ENCODE results near the gene PPP1R13B.

The PPP1R13B gene

DNA sequence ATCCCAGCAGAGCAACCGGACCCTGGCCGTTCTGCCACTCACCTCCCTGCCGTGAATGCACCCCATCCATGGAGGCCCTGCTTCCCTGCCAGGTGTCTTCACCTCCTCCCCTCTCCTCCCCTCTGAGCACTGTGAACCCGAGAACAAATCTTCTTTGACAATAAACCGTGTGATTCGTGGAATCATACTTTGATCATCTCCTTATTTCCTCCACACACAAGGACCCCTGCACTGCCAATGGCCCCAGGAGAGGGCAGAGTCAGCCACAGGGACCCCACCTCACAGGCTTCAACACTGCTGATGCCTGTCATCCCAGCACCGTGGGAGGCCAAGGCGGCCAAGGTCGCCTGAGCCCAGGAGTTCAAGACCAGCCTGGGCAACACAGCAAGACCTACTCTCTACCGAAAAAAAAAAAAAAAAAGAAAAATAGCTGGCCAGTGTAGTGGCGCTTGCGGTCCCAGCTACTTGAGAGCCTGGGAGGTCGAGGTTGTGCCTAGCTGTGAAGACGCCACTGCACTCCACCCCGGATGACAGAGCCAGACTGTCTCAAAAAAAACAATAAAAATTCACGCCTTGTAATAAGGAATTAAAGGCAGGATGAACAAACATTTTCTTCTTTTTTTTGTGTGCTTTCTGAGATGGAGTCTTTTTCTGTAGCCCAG, 133.2 kb downstream of the PPP1R13B start:
- no peak for DNase-seq (ENCODE audit: low spot score)

GRCh38 chr14:103713304-103714062, 133.9 kb downstream of the PPP1R13B start:
- DNase-seq (ENCODE audit: low spot score), result peak; percentile 48

DNA sequence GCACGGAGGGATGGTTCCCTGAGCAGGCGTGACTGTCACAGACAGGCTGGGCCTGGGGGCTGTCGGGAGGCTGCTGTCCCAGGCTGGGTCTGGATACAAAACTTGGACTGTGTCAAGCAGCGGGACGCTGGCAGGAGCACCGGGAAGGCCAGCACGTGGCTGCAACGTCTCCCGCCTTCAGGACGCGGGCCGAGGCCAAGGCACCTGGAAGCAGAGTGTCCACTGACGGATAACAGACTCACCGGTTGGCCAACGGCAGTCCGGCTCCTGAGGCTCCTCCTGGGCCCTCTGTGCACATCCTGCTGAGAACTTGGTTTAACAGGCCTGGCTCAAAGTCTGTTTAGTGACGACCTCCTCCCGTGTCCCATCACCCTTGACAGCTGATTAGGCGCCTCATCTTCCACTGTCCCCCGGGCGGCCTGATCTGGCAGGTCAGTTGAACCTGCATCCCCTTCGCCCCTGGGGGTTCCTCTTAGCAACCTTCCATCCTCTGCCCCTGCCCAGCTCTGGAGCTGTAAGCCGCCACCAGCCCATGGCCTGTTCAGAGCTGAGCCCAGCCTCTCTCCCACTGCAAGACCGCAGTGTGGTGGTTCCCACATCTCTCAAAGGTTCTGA, 134.6 kb downstream of the PPP1R13B start:
- DNase-seq (ENCODE audit: low spot score), result no peak

DNA sequence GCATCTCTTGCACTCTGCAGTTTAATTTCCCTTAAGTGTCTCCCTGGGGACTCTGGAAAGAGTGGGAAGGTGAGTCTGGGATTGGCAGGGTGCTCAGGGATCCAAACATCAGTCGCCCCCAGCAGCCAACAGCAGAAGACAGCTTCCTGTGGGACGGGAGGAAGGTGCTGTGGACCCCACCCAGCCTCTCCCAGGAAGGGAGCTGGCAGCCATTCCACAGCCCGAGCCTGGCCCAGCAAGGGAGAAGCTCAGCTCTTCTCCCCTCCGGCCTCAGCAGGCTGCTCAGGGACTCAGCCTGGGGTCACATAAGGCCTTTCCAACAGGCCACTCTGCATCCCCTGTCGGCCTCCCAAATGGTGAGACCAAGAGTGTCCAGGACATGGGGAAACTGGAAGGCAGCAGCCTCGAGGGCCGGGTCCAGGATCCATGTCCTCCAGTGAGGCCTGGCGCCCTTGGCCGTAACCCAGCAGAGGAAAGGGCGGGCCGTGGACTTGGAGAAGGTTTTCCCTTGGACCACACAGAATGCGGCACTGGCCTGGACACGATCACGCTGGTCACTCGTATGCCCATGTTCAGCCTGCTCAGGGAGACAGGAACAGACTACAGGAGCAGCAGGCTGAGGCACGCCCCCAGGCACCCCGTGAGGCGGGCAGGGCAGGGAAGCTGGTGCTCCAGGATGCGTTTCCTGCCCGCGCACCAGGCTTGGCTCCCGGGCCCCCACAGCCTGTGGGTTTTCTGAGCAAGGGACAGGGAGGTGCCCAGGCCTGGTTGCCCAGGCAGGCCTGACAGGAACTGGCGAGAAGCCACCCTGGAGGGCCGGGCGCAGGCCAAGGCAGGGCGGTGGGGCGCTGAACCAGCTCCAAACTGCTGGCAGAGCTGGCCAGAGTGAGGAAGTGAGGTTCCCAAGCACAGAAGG, 135.6 kb downstream of the PPP1R13B start:
- peak; percentile 39 for DNase-seq (ENCODE audit: low spot score)

GRCh38 chr14:103710771-103711377, 136.5 kb downstream of the PPP1R13B start:
- no peak for DNase-seq (ENCODE audit: low spot score)

DNA sequence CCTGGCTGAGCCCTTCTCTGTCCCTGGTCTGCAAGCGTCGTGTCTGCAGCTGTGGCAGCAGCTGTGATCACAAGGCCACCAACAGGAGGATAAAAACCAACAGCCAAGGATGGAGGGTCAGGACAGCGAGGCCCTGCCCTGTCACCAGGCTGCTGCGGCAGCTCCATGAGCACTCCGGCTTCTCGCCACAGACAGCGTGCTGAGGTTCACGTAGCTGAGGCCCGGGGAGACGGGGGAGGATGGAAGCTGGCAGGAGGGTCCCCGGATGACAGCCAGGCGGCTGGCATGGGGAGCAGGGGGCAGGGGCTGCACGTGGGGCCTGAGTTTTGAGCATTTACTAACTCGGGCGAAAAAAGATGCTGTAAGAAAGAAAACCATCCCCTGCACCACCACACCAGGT, 137.6 kb downstream of the PPP1R13B start:
- no peak for DNase-seq (ENCODE audit: low spot score)

- no peak for DNase-seq (ENCODE audit: low spot score)
These were observed 138.6 kb downstream of the PPP1R13B start for GRCh38 chr14:103708750-103709187.

DNA sequence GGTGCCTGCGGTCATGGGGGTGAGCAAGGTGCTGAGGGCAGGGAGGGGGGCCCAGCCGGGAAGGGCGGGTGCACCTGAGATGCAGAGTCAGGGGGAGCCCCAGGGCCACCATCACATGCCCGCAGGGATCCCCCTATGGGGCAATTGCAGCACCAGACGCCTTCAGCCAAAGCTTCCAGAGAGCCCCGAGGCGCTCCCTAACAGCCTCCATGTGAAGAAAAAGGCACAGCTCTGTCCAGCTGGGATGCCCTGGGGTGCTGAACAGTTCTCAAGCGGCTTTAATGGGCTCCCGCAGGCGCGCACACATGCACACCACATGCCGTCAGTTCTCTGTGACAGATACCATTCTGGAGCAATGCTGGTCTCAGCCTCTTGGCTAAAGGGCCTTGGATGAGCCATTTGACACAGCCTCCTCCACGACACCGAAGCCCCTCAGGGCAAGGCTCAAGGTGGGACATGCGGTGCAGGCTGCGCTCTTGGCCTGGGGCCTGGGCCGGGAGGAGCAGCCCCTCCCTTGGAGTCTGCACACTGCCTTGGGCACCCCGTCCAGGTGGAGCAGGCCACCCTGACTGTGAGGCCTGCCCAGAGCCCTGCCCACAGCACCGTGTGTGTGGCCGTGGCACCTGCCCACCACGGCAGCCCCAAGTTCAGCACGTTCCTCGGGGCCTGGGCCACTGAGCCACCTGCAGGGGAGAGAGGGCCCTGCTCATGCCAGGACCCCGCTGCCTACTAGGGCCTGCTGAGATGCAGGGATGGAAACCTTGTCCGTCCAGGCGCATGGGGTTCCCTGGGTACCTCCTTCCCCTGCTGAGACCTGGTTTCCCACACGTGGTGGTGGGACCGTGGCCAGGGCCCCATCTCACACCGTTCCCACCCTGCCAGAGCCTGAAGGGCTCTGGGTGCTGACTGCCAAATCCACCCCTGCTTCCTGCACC, 139.8 kb downstream of the PPP1R13B start:
- no peak for DNase-seq (ENCODE audit: low spot score)

GRCh38 chr14:103706551-103707328, 140.6 kb downstream of the PPP1R13B start:
- no peak for DNase-seq (ENCODE audit: low spot score)

DNA sequence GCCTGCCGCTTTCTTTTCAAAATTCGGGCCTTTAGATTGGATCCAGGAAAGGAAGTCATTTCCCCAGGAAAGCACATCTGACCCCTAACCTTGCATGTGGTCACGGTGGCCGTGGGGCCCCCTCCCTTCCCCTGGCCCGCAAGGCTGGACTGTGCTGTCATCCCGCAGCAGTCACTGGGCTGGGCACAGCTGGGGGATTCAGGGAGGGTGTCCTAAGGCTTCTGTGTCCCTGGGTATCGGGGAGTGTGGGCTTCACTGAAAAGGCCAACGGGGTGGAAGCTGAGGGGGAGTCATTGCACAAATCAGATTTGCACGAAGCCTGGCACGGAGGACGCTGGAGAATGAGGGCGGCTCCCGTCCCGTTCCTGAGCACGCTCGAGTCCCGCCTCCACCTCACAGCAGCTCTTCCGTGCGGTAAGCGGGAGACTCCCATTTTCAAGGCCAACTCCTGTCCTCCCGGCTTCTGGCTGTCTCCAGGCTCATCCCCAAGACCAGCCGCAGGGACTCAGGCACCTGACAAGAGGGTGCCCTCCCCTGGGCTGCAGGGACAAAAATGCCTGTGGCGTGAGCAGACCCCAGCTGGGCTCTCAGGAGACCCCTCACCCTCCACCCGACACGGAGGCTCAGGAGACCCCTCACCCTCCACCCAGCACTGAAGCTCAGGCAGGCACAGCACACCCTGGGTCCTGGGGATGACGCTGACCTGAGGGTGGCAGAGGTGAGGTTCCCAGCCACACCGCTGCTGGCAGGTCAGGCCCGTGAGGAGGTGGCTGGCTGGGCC, 141.7 kb downstream of the PPP1R13B start:
- no peak for DNase-seq (ENCODE audit: low spot score)

GRCh38 chr14:103705118-103705503, 142.3 kb downstream of the PPP1R13B start:
- DNase-seq (ENCODE audit: low spot score), result no peak

- DNase-seq (ENCODE audit: low spot score), result no peak
These were observed 142.7 kb downstream of the PPP1R13B start for GRCh38 chr14:103704708-103705107.

DNA sequence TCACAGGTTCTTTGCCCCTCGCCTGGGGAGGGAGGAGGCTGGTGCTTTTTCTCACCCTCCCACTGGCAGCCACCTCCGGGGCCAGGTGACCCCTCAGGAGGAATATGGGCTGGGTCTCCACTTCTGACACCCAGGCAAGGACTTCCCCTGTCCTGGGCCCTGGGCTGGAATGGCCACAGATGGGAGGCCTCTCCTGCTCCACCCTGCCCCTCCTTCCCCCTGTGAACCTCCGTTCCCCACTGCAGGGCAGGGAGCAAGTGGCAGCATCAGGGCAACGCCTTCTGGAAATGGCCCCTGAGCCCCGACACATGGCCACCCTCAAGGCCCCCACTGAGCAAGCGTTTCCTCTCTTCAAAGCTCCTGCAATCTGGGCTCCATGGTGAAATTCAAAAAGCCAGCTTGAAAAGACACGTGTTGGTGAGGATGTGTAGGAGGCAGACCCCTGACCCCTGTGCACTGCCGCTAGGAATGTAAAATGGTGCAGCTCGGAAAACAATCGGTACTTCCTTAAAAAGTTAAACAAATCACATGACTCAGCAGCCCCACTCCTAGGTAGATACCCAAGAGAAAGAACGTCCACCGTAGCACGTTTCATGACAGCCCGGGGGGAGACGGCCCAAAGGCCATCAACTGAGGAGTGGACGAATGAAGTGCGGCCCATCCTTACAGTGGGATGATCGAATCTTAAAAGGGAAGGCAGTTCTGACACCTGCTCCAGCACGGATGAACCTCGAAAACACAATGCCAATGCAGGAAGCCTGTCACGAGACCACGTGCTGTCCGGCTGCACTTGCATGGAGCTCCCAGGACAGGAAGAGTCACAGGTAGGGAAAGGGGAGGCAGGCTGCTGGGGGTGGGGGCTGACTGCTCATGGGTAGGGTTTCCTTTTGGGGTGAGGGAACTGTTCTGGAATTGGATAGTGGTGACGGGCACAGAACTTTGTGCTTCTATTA, 143.7 kb downstream of the PPP1R13B start:
- DNase-seq (ENCODE audit: low spot score), result no peak

DNA sequence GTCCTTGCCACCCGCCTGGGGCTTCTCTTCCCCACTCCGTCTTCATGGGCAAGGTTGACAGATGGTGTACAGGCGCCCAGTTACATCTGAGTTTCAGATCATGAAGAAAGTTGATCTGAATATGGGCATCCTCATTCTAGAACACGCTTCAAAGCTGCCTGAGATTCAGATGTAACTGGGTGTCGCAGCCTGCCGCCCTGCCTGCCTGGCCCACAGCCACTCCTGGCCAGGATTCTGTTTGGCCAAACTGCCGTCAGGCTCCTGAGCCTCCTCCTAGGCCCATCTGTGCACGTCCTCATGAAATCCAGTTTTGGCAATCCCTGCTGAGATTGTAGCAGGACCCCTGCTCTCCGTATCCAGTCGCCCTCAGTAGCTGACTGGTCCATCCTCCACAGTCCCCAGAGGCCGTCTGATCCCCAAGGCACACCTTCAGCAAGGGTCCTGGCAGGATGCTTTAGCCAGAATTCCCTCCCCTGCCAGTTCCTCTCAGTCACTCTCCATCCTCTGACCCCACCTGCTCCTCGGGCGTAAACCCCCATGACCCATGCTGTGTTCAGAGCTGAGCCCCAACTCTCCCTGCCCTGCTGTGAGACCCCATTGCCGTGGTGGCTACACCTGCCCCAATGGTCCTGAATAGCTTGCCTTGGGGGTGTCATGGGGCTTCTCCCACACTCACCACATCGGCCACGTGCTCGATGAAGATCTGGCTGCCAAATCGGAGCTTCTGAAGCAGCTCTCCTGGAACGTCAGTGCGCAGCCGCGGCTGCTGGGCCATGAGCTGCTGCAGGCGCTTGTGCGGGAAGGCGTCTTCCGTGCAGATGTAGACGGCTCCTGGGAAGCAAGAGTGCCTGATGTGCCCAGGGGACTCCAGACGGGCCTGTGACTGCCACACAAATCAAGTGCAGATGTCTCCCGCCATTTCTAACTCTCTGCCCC, 144.6 kb downstream of the PPP1R13B start:
- no peak for DNase-seq (ENCODE audit: low spot score)

DNA sequence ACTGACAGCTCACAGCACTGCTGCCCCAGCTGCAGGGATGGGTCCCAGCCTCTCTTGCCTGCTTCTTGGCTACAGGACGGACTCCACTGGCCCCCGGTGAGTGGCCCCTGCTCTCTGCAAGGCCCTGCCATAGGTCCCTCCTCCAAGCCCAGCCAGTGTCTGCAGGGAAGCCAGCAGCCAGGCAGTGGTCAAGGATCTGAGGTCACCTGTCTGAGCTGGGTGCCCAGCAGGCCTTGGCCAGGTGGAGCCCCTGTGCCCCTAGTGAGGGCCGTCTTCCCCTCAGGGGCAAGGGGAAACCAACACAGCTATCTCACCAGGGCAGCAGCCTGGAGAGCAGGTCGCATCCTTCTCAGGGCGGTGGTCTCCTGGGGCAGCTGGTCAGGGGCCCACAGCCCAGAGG, 145.3 kb downstream of the PPP1R13B start:
- DNase-seq (ENCODE audit: low spot score), result no peak

DNA sequence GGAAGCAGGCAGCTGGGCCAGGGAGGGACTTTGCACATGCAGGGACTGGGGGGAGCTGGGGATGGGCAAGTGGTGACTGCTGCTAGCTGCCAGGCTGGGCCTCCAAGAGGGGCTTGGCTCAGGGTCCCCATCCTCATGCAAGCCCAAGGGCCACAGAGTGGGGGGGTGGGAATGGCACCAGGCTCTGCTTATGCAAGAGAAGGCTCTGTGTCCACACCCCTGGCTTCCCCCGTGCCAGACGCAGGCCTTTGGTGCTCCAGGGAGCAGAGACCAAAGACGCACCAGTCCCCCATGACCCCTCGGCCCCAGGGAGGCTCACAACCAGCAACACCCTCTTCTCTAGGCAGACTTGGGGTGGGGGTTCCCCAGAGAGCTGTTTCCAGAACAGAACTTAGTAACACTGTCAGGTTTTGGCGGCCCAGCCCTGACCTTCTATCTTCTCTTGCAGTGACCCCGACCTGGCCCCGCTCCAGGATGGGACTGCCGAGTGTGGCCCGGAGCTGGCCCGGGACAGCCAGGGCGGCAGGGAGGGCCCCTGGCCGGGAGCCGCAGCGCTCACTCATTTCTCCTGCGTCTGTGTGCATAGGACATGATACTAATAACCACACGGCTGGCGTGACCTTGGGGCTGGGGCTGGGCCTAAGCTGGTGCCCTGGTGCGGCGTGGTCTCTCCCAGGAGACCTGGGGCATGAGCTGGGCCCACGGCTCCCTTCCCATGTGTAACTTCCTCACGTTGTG, 146.5 kb downstream of the PPP1R13B start:
- no peak for DNase-seq (ENCODE audit: low spot score)
